Hepatocyte (in vitro differentiated cells): ENCODE results near the gene BICD1. TPM values are rescaled to one million over a fixed set of nuclear protein-coding genes. Genes with fewer than 3 reads are reported as not detected.
"Not testable (repeated sequence)": the region's sequence is repeated elsewhere in the genome, so short reads cannot be mapped to it uniquely, and the experiment has no call there.

Experiments
- DNase-seq: peaks from one replicate; pipeline ENCODE4 v3.0.0-alpha.2; 2016; ENCODE audit warnings: low spot score
- H2AFZ ChIP-seq: fragments of 200-600 bp; sonication (generic); 2 replicates; pipeline ENCODE4 v1.6.0; 2016; ENCODE audit warnings: antibody characterized with exemption, mild to moderate bottlenecking
- H3K27ac ChIP-seq: fragments of 200-600 bp; sonication (generic); 2 replicates; pipeline ENCODE4 v1.5.1; 2016; ENCODE audit warnings: mild to moderate bottlenecking
- H3K27me3 ChIP-seq: fragments of 200-600 bp; sonication (generic); 2 replicates; pipeline ENCODE4 v1.6.1; 2016
- H3K36me3 ChIP-seq: fragments of 200-600 bp; sonication (generic); replicated peaks from 2 replicates; pipeline ENCODE4 v1.5.1; 2016; ENCODE audit warnings: low read depth; ENCODE audit not compliant: insufficient read depth
- H3K4me1 ChIP-seq: fragments of 200-600 bp; sonication (generic); 2 replicates; pipeline ENCODE4 v1.5.1; 2016; ENCODE audit warnings: mild to moderate bottlenecking, moderate library complexity; ENCODE audit not compliant: insufficient read depth
- H3K4me2 ChIP-seq: fragments of 200-600 bp; sonication (generic); 2 replicates; pipeline ENCODE4 v1.6.0; 2016
- H3K4me3 ChIP-seq: fragments of 200-600 bp; sonication (generic); 2 replicates; pipeline ENCODE4 v1.5.1; 2016; ENCODE audit warnings: mild to moderate bottlenecking
- H3K79me2 ChIP-seq: fragments of 200-600 bp; sonication (generic); 2 replicates; pipeline ENCODE4 v1.6.0; 2017; ENCODE audit warnings: mild to moderate bottlenecking
- H3K9me2 ChIP-seq: fragments of 200-600 bp; sonication (generic); replicated peaks from 2 replicates; pipeline ENCODE4 v1.6.0; 2017; ENCODE audit warnings: mild to moderate bottlenecking; ENCODE audit not compliant: insufficient read depth
- H3K9me3 ChIP-seq: fragments of 200-600 bp; sonication (generic); 2 replicates; pipeline ENCODE4 v1.5.1; 2016; ENCODE audit warnings: low read depth, mild to moderate bottlenecking
- H4K20me1 ChIP-seq: fragments of 200-600 bp; sonication (generic); 2 replicates; pipeline ENCODE4 v1.6.0; 2016; ENCODE audit warnings: mild to moderate bottlenecking; ENCODE audit not compliant: insufficient read depth, poor library complexity, severe bottlenecking
- EZH2 ChIP-seq: fragments of 200-600 bp; sonication (generic); IDR thresholded peaks from 2 replicates; pipeline ENCODE4 v1.6.1; 2016; ENCODE audit warnings: antibody characterized with exemption, mild to moderate bottlenecking, borderline replicate concordance
- EZH2phosphoT487 ChIP-seq: fragments of 200-600 bp; sonication (generic); IDR thresholded peaks from one replicate; pipeline ENCODE4 v1.6.1; 2018; ENCODE audit warnings: antibody characterized with exemption, mild to moderate bottlenecking, low read depth, moderate library complexity; ENCODE audit not compliant: unreplicated experiment, severe bottlenecking
- WGBS: methylation state at CpG from one replicate; pipeline ENCODE4 v1.1.6; 2016; ENCODE audit warnings: low lambda C conversion rate; ENCODE audit errors: missing lambda C conversion rate; 5-methylcytosine and 5-hydroxymethylcytosine counted together
- polyA plus RNA-seq: library from polyadenylated mRNA; unstranded; fragments of >200 nt; fragmentation: Nextera tagmentation; extraction: Ambion mirVana; gene quantifications from 2 replicates; pipeline ENCODE4 v1.2.1, GENCODE V29; 2016
- total RNA-seq: library from RNA; depleted of rRNA; stranded (reverse); fragments of >200 nt; gene quantifications from 2 replicates; pipeline ENCODE4 v1.2.3, GENCODE V29; 2014
- TF ChIP-seq, protein P1 (sequence below): fragments of 200-600 bp; sonication (generic); IDR thresholded peaks from 2 replicates; pipeline ENCODE4 v1.5.1; 2016; ENCODE audit warnings: antibody characterized with exemption, mild to moderate bottlenecking; ENCODE audit not compliant: poor library complexity

BICD1 gene
- total and polyA plus RNA-seq, 2 experiments from 2014 or later = 19.7 to 23.6 TPM

DNA sequence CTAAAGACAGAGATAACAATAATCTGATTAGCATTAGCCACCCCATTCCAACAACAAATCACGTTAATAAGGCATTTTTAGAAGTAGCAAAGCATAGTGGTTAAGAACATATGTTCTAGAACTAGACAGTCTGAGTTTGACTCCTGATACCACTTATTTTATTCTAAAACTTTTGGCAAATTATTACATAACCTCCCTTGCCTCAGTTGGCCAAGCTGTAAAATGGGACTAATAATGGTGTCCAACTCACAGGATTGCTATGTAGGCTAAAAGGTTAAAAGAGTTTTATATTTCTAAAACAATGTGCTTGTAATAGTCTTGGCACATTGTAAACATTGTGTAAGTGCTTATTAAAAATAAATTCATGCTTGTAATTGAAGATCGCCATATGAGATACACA, 168.0 kb downstream of the BICD1 start:
- H3K79me2 ChIP-seq = peaks cover 9% of the 10 kb centered on the region

DNA sequence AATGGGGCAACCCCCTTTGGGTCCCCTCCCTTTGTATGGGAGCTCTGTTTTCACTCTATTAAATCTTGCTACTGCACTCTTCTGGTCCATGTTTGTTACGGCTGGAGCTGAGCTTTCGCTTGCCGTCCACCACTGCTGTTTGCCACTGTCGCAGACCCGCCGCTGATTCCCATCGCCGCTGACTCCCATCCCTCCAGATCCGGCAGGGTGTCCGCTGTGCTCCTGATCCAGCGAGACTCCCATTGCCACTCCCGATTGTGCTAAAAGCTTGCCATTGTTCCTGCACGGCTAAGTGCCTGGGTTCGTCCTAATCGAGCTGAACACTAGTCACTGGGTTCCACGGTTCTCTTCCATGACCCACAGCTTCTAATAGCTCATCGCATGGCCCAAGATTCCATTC, 168.9 kb downstream of the BICD1 start:
- WGBS = 93% methylated on average over 17 of the region's 17 CpGs
- peaks cover 42% of the 10 kb centered on the region for H3K4me1 ChIP-seq
- not testable (repeated sequence) for H3K9me3 ChIP-seq, H2AFZ ChIP-seq, H3K4me3 ChIP-seq, H3K36me3 ChIP-seq, H3K27me3 ChIP-seq, H3K27ac ChIP-seq, H3K4me2 ChIP-seq, H4K20me1 ChIP-seq, DNase-seq, H3K79me2 ChIP-seq, H3K9me2 ChIP-seq

More for the DNA sequence above, 168.0 kb downstream of the BICD1 start:
- no peaks in the 10 kb centered on the region for H4K20me1 ChIP-seq
- WGBS = 75% methylated on average over 2 of the region's 2 CpGs
- H2AFZ ChIP-seq = no peak overlapping the region
- no peaks in the 10 kb centered on the region for H3K27me3 ChIP-seq
- H3K27ac ChIP-seq = no peak overlapping the region
- H3K9me3 ChIP-seq = no peaks in the 10 kb centered on the region
- no peaks in the 10 kb centered on the region for H3K36me3 ChIP-seq
- TF ChIP-seq EZH2phosphoT487 (no peak), EZH2 (no peak)
- TF ChIP-seq, protein P1, sequence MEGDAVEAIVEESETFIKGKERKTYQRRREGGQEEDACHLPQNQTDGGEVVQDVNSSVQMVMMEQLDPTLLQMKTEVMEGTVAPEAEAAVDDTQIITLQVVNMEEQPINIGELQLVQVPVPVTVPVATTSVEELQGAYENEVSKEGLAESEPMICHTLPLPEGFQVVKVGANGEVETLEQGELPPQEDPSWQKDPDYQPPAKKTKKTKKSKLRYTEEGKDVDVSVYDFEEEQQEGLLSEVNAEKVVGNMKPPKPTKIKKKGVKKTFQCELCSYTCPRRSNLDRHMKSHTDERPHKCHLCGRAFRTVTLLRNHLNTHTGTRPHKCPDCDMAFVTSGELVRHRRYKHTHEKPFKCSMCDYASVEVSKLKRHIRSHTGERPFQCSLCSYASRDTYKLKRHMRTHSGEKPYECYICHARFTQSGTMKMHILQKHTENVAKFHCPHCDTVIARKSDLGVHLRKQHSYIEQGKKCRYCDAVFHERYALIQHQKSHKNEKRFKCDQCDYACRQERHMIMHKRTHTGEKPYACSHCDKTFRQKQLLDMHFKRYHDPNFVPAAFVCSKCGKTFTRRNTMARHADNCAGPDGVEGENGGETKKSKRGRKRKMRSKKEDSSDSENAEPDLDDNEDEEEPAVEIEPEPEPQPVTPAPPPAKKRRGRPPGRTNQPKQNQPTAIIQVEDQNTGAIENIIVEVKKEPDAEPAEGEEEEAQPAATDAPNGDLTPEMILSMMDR = no peak
- peaks cover 42% of the 10 kb centered on the region for H3K4me1 ChIP-seq
- no peaks in the 10 kb centered on the region for H3K9me2 ChIP-seq
- no peak overlapping the region for H3K4me3 ChIP-seq
- no peak overlapping the region for H3K4me2 ChIP-seq
- DNase-seq = no peak

DNA sequence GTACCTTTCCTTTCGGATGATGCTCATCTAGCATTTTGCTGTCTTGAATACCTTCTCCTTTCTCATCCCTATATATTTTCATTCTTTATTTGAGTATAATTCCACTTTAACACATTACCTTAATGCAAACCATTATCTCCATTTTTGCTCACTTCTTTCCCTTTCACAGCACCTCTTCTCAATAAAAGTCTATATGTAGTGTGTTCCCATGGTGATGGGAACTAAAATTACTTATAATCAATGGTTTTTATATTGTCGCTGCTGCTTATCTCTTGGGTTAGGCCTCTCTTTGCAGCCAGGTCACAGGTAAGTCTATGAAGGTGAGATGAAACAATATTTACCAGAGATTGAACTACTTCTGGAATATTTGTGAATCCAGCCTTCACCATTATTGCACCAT, 171.1 kb downstream of the BICD1 start:
- no peaks in the 10 kb centered on the region for H3K9me2 ChIP-seq
- H4K20me1 ChIP-seq = no peaks in the 10 kb centered on the region
- no peak overlapping the region for H3K4me2 ChIP-seq
- 85% methylated on average over 2 of the region's 2 CpGs for WGBS
- H2AFZ ChIP-seq = no peak overlapping the region
- H3K27ac ChIP-seq = no peak overlapping the region
- H3K9me3 ChIP-seq = no peaks in the 10 kb centered on the region
- H3K79me2 ChIP-seq = peaks cover 9% of the 10 kb centered on the region
- peaks cover 21% of the 10 kb centered on the region for H3K4me1 ChIP-seq
- no peak overlapping the region for H3K4me3 ChIP-seq
- no peaks in the 10 kb centered on the region for H3K27me3 ChIP-seq
- TF ChIP-seq EZH2phosphoT487 (no peak), EZH2 (no peak)
- TF ChIP-seq, protein P1 = no peak
- H3K36me3 ChIP-seq = no peaks in the 10 kb centered on the region
- no peak for DNase-seq

DNA sequence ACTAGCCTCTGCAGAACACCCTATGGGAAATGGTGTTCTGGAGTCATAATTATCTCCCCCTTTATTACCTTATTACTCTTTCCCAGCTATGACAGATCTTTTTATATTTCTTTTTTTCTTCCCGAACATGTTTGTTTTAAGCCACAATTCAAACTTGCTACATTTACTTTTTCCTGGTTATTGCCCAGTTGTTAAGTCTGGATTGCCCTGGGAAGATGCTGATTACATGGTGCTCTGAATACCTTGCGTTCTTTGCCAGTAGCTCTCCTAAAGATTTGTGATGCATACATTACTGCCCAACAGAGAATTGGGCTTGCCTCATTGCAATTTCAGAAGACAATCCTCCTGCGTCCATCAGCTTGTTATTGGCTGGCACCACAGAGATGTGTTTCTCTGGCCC, 174.5 kb downstream of the BICD1 start:
- Histone ChIP-seq H3K4me2 (peak overlapping the region; percentile 29), H3K27ac (no peak overlapping the region), H3K79me2 (peaks cover 2% of the 10 kb centered on the region), H3K36me3 (no peaks in the 10 kb centered on the region), H3K27me3 (no peaks in the 10 kb centered on the region), H3K4me1 (peaks cover 11% of the 10 kb centered on the region), H3K4me3 (no peak overlapping the region), H4K20me1 (no peaks in the 10 kb centered on the region), H3K9me2 (no peaks in the 10 kb centered on the region), H3K9me3 (no peaks in the 10 kb centered on the region), H2AFZ (no peak overlapping the region)
- TF ChIP-seq EZH2phosphoT487 (no peak), EZH2 (no peak)
- TF ChIP-seq, protein P1 = no peak
- 78% methylated on average over 3 of the region's 3 CpGs for WGBS
- no peak for DNase-seq
